Choroid plexus epithelial cell (primary cell): Measurements from ENCODE around the gene ZC3H14.

Source experiments
- DNase-seq: peaks from one replicate; pipeline ENCODE4 v3.0.0-alpha.2; 2010; ENCODE audit warnings: low read depth
- H3K4me3 ChIP-seq: 2 replicates; pipeline ENCODE4 v1.5.1; 2011; ENCODE audit warnings: low read depth, mild to moderate bottlenecking, control low read depth, low read length, moderate library complexity
- CTCF ChIP-seq: conservative IDR thresholded peaks from 2 replicates; pipeline ENCODE4 v1.5.1; 2011; ENCODE audit warnings: low read depth, mild to moderate bottlenecking, control low read depth, inconsistent platforms, low read length, moderate library complexity

Gene ZC3H14

DNA sequence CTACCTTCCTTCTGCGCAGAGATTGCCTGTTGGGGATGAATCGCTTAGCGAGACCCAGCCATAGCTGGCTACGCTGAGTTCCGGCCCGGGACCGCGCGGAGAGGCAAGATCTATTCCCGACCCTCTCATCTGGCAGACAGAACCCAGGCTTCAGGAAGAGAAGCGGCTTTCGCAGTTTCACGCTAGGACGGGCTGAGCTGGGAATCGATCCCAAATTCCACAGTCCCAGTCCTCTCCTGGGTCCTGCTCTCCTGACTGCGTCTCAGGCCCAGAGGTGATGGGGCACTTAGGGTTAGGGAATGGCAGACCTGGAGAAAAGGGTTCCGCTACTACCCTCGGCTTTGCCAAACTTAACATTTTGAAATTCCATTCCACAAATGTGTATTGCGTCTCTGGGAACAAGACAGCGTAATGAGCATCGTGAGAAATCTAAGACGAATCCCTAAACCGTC lies 10.8 kb upstream of the ZC3H14 start:
- no peak for TF ChIP-seq CTCF
- DNase-seq: peak; percentile 28
- H3K4me3 ChIP-seq: peak overlapping the region; percentile 81

DNA sequence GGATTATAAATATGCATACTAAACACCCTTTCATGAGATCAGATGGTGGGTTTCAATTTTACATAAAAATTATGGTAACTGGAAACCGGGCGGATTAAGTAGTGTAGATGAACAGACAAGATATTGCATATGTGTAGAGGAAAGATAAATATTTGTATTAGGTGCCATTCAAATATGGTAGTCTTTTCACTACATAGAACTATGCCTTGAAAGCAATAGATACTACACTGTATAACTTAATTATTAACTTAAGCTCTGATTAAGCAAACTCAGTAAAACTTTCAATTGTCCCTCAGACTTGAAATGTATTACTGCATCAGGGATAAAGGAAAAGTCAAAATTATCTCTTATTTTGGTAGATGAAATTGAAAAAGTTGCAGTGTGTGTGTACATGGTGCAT lies 10.0 kb upstream of the ZC3H14 start:
- DNase-seq: no peak
- TF ChIP-seq CTCF: no peak
- no peak overlapping the region for H3K4me3 ChIP-seq

DNA sequence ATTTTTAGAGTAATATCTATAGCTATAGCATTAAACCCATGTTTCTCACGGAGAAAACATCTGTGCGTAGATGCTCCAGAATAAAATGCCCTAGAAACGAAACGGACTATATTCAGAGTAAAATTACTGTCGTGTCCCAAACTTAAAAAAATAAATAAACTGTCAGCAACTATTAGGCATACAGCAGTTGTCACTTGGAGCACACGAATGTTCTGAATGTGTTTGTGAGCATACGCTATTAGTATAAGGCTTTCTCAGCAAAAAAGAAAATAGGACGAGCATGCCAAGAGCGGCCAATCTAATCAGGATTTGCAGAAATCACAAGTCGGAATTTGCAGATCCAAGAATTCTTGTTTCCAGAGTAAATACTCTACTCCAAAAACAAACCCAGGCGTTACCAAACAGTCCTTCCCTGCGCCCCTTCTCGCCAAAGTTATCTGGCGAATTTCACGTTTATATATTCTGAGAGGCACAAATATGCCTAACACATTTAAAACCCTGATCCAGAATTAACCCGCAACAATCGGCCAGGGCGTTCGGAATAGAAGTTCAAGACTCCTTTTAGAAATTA lies 8.9 kb upstream of the ZC3H14 start:
- TF ChIP-seq CTCF: no peak
- peak overlapping the region; percentile 82 for H3K4me3 ChIP-seq
- DNase-seq: peak; percentile 33

- DNase-seq: peak; percentile 67
- TF ChIP-seq CTCF: no peak
These were observed 8.2 kb upstream of the ZC3H14 start, which contains the start of gene PTPN21 for GRCh38 chr14:88554457-88555286. Gene PTPN21, minus strand, starts transcription at chr14:88555007. Its CDS starts 4,590 bp downstream, at chr14:88550417.

DNA sequence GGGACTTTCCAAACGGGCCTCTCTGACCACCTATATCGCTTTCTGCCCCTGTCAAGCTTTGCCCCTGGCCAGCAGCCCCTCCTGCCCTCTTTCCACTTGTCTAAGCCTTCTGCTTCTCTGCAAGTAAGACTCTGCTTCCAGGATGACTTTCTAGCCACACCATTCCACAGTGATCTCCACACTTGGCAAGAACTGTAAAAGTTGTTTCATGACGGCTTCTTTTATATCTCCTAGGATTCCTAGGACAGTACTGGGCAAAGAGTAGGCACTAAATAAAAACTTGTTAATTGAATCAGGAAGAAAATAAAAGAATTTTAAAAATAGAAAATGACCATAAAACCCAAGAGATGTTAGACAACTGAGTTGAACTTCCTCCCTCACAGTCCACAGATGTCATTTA lies 6.3 kb upstream of the ZC3H14 start:
- no peak for TF ChIP-seq CTCF

More at GRCh38 chr14:88554457-88555286, 8.2 kb upstream of the ZC3H14 start, which contains the start of gene PTPN21:
- peak within 1 kb of the TSS; percentile 82 for H3K4me3 ChIP-seq

DNA sequence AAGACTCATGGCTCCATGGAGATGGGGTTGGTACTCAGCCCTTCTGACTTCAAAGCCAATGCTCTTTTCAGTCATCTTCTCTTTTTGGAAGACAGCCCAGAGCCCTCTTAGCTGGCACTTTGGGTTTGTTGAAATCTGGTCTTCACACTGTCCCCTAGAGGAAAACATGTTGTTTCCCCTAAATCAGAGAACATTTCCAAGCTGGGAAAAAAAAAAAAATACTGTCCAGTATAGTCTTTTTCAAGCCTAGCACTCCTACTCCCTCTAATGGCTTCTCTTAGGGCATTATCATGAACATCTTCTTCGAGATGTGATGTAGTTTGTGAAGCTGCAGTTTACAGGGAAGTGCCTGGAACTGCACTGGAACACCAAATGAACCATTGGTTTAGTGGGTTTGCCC lies 3.0 kb upstream of the ZC3H14 start:
- peak; percentile 79 for DNase-seq
- no peak overlapping the region for H3K4me3 ChIP-seq
- TF ChIP-seq CTCF: peak; percentile 64

More for the DNA sequence above, 6.3 kb upstream of the ZC3H14 start:
- no peak overlapping the region for H3K4me3 ChIP-seq
- no peak for DNase-seq
